NCI-H2171 (cell line): ENCODE data around the gene CITED1.

Experiments used
- DNase-seq: peaks from one replicate; lab custom pipeline; 2025; lab: John Stamatoyannopoulos, UW

Gene CITED1

DNA sequence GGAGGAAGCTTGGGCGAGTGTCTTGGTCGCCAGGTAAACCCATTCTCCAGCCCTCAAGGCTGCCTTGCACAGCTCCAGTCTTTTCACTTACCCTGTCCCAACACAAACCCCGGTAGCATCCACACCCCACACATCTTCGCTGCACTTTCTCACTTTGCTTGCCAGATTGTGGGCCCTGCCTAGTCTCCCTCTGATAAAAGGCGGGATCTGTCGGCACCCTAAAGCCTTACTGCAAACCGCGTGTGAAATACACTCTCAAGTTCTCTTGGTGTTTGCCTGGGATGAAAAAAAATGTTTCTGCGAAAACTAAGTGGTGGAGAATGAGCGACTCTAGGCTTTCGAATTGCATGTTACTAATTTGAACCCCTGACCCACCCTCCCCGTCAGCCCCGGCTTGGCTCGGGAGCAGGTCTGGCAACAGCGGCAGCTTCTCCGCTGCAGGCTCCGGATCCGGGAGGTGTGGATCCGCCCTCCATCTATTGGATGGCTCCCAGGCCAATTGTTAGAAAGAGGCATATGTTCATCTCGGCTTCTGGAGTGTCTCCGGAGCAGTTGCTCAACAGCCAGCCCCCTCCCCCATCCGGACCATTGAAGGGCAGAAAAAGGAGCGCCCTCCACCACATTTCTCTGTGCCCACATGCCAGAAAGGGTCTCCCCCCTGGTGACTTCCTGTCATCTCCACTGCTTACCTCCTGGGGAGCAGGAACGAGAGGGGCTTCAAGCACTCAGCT lies 3.0 kb upstream of the CITED1 start:
- DNase-seq: peak; percentile 78

- no peak for DNase-seq
Measured at GRCh38 chrX:72308209-72308565, 2.5 kb upstream of the CITED1 start.

DNA sequence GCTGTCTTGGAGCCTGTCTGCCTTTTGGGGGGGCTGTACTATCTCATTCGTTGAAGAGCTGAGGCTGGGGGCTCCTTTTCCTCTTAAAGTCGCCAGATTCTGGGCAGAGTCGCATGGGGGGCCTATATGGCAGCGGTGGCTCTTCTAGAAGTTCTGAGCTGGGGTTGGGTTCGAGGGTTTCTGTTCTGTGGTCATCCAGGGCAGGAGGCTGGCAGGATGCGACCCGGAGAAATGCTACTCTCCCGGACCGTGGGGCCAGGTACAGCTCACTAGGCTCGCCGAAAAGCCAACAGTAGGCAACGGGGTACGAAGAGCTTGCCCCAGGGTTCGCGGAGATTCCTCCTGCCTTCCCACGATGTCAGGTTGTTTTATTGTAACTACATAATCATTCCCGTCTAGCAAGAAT lies 1.9 kb upstream of the CITED1 start:
- DNase-seq: no peak

- peak; percentile 56 for DNase-seq
Measured at GRCh38 chrX:72306851-72307645, 1.3 kb upstream of the CITED1 start.

GRCh38 chrX:72306085-72306801 lies 529 bp upstream of the CITED1 start:
- DNase-seq: no peak

- no peak for DNase-seq
Measured at GRCh38 chrX:72304877-72305276, 837 bp downstream of the CITED1 start.

GRCh38 chrX:72301781-72302180 lies 3.9 kb downstream of the CITED1 start:
- no peak for DNase-seq

DNA sequence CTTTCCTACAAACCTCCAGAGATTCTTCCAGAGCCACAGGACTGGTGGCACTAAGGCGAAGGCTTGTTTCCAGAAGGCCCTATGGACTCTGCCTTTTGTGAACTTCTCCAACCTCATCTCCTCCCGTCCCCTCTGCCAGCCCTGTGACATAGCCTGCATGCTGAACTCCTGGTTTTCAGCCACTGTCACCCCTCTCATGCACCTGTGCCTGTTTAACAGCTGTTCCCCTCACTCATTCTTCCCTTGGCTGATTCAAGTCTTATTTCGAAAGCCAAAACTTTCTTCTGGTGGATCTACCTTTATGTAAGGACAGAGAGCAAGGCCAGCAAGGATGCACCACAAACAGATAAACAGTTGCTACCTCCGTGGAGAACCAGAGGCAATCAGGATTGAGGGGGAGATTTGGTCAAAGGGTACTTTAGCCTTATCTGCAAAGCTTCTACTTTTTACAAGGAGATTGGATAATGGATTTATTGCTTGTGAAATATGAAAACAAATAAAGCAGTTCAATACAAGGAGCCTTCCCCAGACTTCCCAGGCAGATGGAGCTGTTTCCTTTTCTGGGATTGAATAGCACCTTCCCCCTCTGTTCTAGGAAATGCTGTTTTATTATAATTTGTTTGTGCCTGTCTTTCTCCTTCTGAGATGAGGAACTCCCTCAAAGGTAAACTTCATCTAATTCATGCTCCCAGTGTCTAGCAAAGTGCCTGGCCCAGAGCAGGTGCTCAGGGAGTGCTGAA lies 5.7 kb downstream of the CITED1 start:
- no peak for DNase-seq

- no peak for DNase-seq
Measured at GRCh38 chrX:72297953-72298730, 7.6 kb downstream of the CITED1 start.

GRCh38 chrX:72296991-72297390 lies 8.7 kb downstream of the CITED1 start:
- DNase-seq: no peak

- no peak for DNase-seq
Measured at GRCh38 chrX:72295745-72296144, 10.0 kb downstream of the CITED1 start.

DNA sequence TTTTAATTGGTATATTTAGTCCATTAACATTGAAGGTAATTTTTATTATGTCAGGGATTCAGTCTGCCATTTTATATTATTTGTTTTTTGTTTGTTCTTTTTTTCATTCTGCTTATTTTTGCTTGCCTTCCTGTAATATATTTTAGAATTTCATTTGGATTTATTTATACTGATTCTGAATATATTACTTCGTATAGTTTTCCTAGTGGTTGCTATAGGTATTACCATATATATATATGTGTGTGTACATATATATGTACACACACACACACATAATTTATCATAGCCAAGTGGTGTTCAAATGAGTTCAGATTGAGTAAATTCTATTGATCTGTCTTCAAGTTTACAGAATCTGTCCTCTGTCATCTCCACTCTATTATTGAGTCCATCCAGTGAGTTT lies 11.2 kb downstream of the CITED1 start:
- no peak for DNase-seq

DNA sequence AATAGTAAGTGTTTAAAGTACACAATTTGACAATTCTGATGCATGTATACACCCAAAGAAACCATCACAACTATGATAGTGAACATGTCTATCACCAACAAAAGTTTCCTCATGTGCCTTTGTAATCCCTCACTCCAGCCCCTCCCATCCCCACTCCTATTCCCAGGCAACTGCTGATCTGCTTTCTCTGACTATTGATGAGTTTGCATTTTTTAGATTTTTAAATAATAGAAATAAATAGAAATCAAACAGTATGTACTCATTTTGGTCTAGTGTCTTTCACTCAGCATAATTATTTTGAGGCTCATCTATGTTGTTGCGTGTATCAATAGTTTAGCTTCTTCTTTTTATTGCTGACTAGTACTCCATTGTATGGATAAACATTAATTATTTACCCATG lies 23.4 kb downstream of the CITED1 start:
- no peak for DNase-seq

- DNase-seq: no peak
Measured at GRCh38 chrX:72280321-72280845, 25.3 kb downstream of the CITED1 start.

DNA sequence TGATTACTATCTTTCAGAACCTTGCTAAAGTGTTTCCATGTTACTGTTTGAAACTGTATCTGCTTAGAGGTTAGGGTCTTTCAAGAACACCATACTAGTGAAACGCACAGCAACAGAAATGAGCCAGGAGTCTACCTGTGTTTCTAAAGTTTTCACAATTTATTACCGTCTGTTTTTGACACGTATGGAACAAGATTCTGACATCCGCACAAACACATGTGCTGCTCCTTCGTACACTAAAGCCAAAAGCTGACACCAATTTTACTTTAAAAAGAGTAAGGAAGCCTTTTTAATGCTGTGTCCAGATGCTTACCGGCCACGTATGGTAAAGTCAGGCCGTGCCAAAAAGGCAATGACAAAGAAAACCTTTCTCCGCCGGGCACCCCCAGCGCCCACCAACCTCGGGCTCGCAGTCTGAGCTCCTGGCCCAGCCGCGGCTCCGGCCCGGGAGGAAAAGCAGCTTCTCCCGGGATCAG lies 29.2 kb downstream of the CITED1 start:
- no peak for DNase-seq

- DNase-seq: no peak
Measured at GRCh38 chrX:72274526-72274925, 31.2 kb downstream of the CITED1 start.

- DNase-seq: no peak
Measured at GRCh38 chrX:72273718-72274117, 32.0 kb downstream of the CITED1 start.

- DNase-seq: no peak
Measured at GRCh38 chrX:72272868-72273267, 32.8 kb downstream of the CITED1 start.

GRCh38 chrX:72271812-72272211 lies 33.9 kb downstream of the CITED1 start:
- peak; percentile 15 for DNase-seq

DNA sequence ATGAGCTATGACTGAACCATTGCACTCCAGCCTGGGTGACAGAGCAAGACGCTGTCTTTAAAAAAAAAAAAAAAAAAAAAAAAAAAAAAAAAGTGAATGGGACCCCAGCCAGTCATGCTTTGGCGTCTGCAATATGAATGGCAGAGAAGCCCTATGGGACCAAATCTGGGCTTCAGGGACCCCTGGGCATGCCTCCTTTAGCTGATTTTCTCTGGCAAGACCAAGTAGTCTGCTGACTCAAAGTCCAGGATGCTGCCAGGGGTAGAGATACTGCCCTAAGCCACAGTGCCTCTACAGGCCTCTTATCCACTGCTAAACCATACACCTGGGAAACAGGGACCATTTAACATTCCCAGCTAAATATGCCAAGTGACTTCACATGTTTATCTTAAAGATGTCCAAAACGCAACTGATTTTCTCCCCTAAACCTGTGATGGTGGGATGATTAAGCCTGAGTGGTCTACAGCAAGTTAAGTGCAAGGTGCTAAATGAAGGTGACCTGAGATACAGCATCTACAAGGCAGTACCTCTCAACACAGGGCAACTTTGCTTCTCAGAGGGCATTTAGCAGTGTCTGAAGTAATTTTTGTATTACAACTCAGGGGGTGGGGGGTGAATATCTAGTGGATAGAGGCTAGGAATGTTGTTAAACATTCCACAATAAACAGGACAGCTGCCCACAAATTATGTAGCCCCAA lies 34.5 kb downstream of the CITED1 start:
- no peak for DNase-seq
